Calu3 (cell line): ENCODE measurements around the gene RND3. TPM values are rescaled to one million over a fixed set of nuclear protein-coding genes. Genes with fewer than 3 reads are reported as not detected.

Experiments used
- BruUV-seq: library from RNA; stranded (reverse); fragments of 400-500 nt; replicated peaks from 2 replicates; lab custom pipeline; 2021; lab: Mats Ljungman, UMichigan
- CTCF ChIA-PET: fragments of 300-600 bp; sonication (Branson Sonifier 250); formaldehyde crosslinking; loops from one replicate; lab custom pipeline; 2022; ENCODE audit warnings: antibody characterized with exemption; lab: Charles Lee
- DNase-seq: peaks from one replicate; pipeline ENCODE4 v3.0.0; 2022
- H3K27ac Mint-ChIP-seq: one replicate; pipeline ENCODE4 v1.8.0; 2022; ENCODE audit warnings: mixed read lengths; ENCODE audit not compliant: unreplicated experiment
- H3K27me3 Mint-ChIP-seq: one replicate; pipeline ENCODE4 v1.8.0; 2022; ENCODE audit warnings: mixed read lengths; ENCODE audit not compliant: unreplicated experiment
- H3K36me3 Mint-ChIP-seq: one replicate; pipeline ENCODE4 v1.8.0; 2022; ENCODE audit warnings: mild to moderate bottlenecking, moderate library complexity, mixed read lengths; ENCODE audit not compliant: insufficient read depth, unreplicated experiment
- H3K4me1 Mint-ChIP-seq: one replicate; pipeline ENCODE4 v1.8.0; 2022; ENCODE audit warnings: mild to moderate bottlenecking, low read depth, mixed read lengths; ENCODE audit not compliant: unreplicated experiment
- H3K4me3 Mint-ChIP-seq: one replicate; pipeline ENCODE4 v1.8.0; 2022; ENCODE audit warnings: mild to moderate bottlenecking, low read depth, moderate library complexity, mixed read lengths; ENCODE audit not compliant: unreplicated experiment
- H3K9me3 Mint-ChIP-seq: one replicate; pipeline ENCODE4 v1.8.0; 2022; ENCODE audit warnings: low read depth, mixed read lengths; ENCODE audit not compliant: unreplicated experiment
- CTCF ChIP-seq: fragments of 200-600 bp; IDR thresholded peaks from one replicate; pipeline ENCODE4 v1.8.0; 2022; ENCODE audit warnings: antibody characterized with exemption; ENCODE audit not compliant: unreplicated experiment
- intact Hi-C: fragments of 100-400 bp; cut with micrococcal nuclease; formaldehyde crosslinking; loops from one replicate; pipeline ENCODE4 v1.10.0; 2022; ENCODE audit not compliant: unreplicated experiment
- total RNA-seq: library from RNA; stranded (reverse); gene quantifications from 2 replicates; pipeline ENCODE4 v1.2.3, GENCODE V29; 2022

Gene RND3
- total RNA-seq, 1 experiment from 2014 or later, result 118 TPM

GRCh38 chr2:150485871-150486538 is 1.5 kb downstream of the RND3 start:
- H3K27ac Mint-ChIP-seq, result peak overlapping the region; percentile 99
- H3K4me3 Mint-ChIP-seq, result peak overlapping the region; percentile 94
- peak; percentile 72 for DNase-seq
- CTCF ChIA-PET, result interaction anchor here (1.2 kb wide), 2 partner anchors 43 to 124 kb away, joined by 3 to 4 read pairs; no protein-coding TSS in a partner anchor
- peaks cover 8% of the 10 kb centered on the region for H3K27me3 Mint-ChIP-seq
- BruUV-seq, result no TSS peak
- no peaks in the 10 kb centered on the region for H3K9me3 Mint-ChIP-seq
- peaks cover 68% of the 10 kb centered on the region for H3K36me3 Mint-ChIP-seq
- TF ChIP-seq CTCF, result no peak
- peaks cover 5% of the 10 kb centered on the region for H3K4me1 Mint-ChIP-seq
- intact Hi-C loops, result loop anchor here (2.0 to 5.0 kb wide), 3 partner anchors 566 to 889 kb away; no protein-coding TSS in a partner anchor

GRCh38 chr2:150485114-150485870 is 2.2 kb downstream of the RND3 start:
- Mint-ChIP-seq H3K4me3 (peak overlapping the region; percentile 94), H3K4me1 (peaks cover 12% of the 10 kb centered on the region), H3K27ac (peak overlapping the region; percentile 99), H3K36me3 (peaks cover 76% of the 10 kb centered on the region), H3K9me3 (no peaks in the 10 kb centered on the region), H3K27me3 (peaks cover 8% of the 10 kb centered on the region)
- no peak for TF ChIP-seq CTCF
- TSS peak; percentile 66 for BruUV-seq
- CTCF ChIA-PET, result interaction anchor here (1.2 kb wide), 2 partner anchors 44 to 125 kb away, joined by 3 to 4 read pairs; no protein-coding TSS in a partner anchor
- DNase-seq, result peak; percentile 84
- intact Hi-C loops, result loop anchor here (2.0 to 5.0 kb wide), 2 partner anchors 567 to 888 kb away; no protein-coding TSS in a partner anchor

- CTCF ChIA-PET, result interaction anchor here (1.2 kb wide), 2 partner anchors 44 to 126 kb away, joined by 3 to 4 read pairs; no protein-coding TSS in a partner anchor
- TSS peak; percentile 8 for BruUV-seq
- Mint-ChIP-seq H3K36me3 (peaks cover 83% of the 10 kb centered on the region), H3K27ac (peak overlapping the region; percentile 99), H3K27me3 (peaks cover 8% of the 10 kb centered on the region), H3K9me3 (no peaks in the 10 kb centered on the region), H3K4me3 (peak overlapping the region; percentile 94), H3K4me1 (peaks cover 20% of the 10 kb centered on the region)
- intact Hi-C loops, result loop anchor here (2.0 to 5.0 kb wide), 4 partner anchors 342 to 888 kb away; no protein-coding TSS in a partner anchor
- no peak for TF ChIP-seq CTCF
- DNase-seq, result no peak
Measured at GRCh38 chr2:150484461-150485021, 2.9 kb downstream of the RND3 start.

GRCh38 chr2:150484006-150484405 is 3.5 kb downstream of the RND3 start:
- peaks cover 21% of the 10 kb centered on the region for H3K4me1 Mint-ChIP-seq
- peaks cover 8% of the 10 kb centered on the region for H3K27me3 Mint-ChIP-seq
- H3K9me3 Mint-ChIP-seq, result no peaks in the 10 kb centered on the region
- no peak for TF ChIP-seq CTCF
- H3K36me3 Mint-ChIP-seq, result peaks cover 88% of the 10 kb centered on the region
- CTCF ChIA-PET, result no interaction called here
- intact Hi-C loops, result loop anchor here (2.0 to 5.0 kb wide), 3 partner anchors 342 to 887 kb away; no protein-coding TSS in a partner anchor
- H3K4me3 Mint-ChIP-seq, result peak overlapping the region; percentile 94
- no peak for DNase-seq
- peak overlapping the region; percentile 99 for H3K27ac Mint-ChIP-seq
- BruUV-seq, result no TSS peak
